Upper lobe of left lung (tissue), 6 donors: ENCODE data around the gene ME3. TPM values are rescaled to one million over a fixed set of nuclear protein-coding genes. Genes with fewer than 3 reads are reported as not detected.

ENCODE experiments used
- ATAC-seq, 2 donors: fragments of 200-7000 bp; cut with Tn5 transposase; one replicate each; pipeline ENCODE4 v1.9.1; 2022; ENCODE audit warnings: mild to moderate bottlenecking in 2 of 2, moderate library complexity in 2 of 2; ENCODE audit not compliant: low FRiP score in 2 of 2
- DNase-seq, 2 donors: peaks; one replicate each; pipeline ENCODE4 v3.0.0-alpha.2; 2019 to 2020
- H3K27ac ChIP-seq, 4 donors: fragments of 200-600 bp; sonication (generic); one replicate each; pipeline ENCODE4 v1.5.1; 2016 to 2019
- H3K27me3 ChIP-seq, 4 donors: fragments of 200-600 bp; sonication (generic); one replicate each; pipeline ENCODE4 v1.5.1; 2017 to 2019
- H3K36me3 ChIP-seq, 4 donors: fragments of 200-600 bp; sonication (generic); one replicate each; pipeline ENCODE4 v1.5.1; 2016 to 2019
- H3K4me1 ChIP-seq, 4 donors: fragments of 200-600 bp; sonication (generic); one replicate each; pipeline ENCODE4 v1.5.1; 2018 to 2019
- H3K4me3 ChIP-seq, 4 donors: fragments of 200-600 bp; sonication (generic); one replicate each; pipeline ENCODE4 v1.5.1; 2017 to 2019; ENCODE audit warnings: mild to moderate bottlenecking in 2 of 4, moderate library complexity in 1 of 4
- H3K9me3 ChIP-seq, 4 donors: fragments of 200-600 bp; sonication (generic); one replicate each; pipeline ENCODE4 v1.5.1; 2018 to 2019
- CTCF ChIP-seq, 6 experiments: fragments of 450-650 bp in 4 of 6; fragments of 200-600 bp in 2 of 6; sonication (generic) in 2 of 6; IDR thresholded peaks; one replicate each; pipeline ENCODE4 v1.5.1; 2016 to 2019; ENCODE audit warnings: antibody characterized with exemption in 6 of 6
- EP300 ChIP-seq, 4 donors: sonication (generic); formaldehyde crosslinking; IDR thresholded peaks; one replicate each; pipeline ENCODE4 v1.5.1; 2017; ENCODE audit warnings: antibody characterized with exemption in 4 of 4, control low read depth in 2 of 4
- POLR2A ChIP-seq, 4 donors: fragments of 450-650 bp; IDR thresholded peaks; one replicate each; pipeline ENCODE4 v1.5.1; 2016 to 2017; ENCODE audit warnings: antibody characterized with exemption in 4 of 4, mild to moderate bottlenecking in 2 of 4
- POLR2AphosphoS5 ChIP-seq, 2 donors: sonication (generic); formaldehyde crosslinking; IDR thresholded peaks; one replicate each; pipeline ENCODE4 v1.5.1; 2017; ENCODE audit warnings: antibody characterized with exemption in 2 of 2
- WGBS, 2 donors: methylation state at CpG; one replicate each; pipeline ENCODE4 v1.1.5; 2017 to 2018; 5-methylcytosine and 5-hydroxymethylcytosine counted together
- total RNA-seq, 6 donors: library from RNA; depleted of rRNA in 4 of 6; stranded (reverse); fragments of >200 nt in 4 of 6; gene quantifications; one replicate each; pipeline versions ENCODE4 v1.1.0 to v1.2.1, GENCODE V29; 2016 to 2021
- donor health status: DM: no; HTN: no; CAD: no; lungs with moderate emphysema.
- donor health status: DM: no; HTN: yes; CAD: no; lungs with severe emphysema.

Gene ME3
- total RNA-seq, 6 donors from 2014 or later = 19.5 to 56.6 (median 34.7) TPM

- H3K4me1 ChIP-seq = peaks cover 0 to 10% (median 1%) of the 10 kb centered on the region in 4 donors
- WGBS, 2 donors = 82 to 95% methylated on average over 2 of the region's 2 CpGs
- H3K4me3 ChIP-seq = no peak overlapping the region
- DNase-seq (no peak), ATAC-seq (no peak)
- TF ChIP-seq CTCF (IDR thresholded peaks at IDR 0.05) = no peak
- no peak for TF ChIP-seq EP300 (IDR thresholded peaks at IDR 0.05)
- no peak for TF ChIP-seq POLR2AphosphoS5 (IDR thresholded peaks at IDR 0.05)
- TF ChIP-seq POLR2A (IDR thresholded peaks at IDR 0.05) = no peak
- H3K9me3 ChIP-seq = no peaks in the 10 kb centered on the region
- no peaks in the 10 kb centered on the region for H3K27me3 ChIP-seq
- no peaks in the 10 kb centered on the region for H3K36me3 ChIP-seq
- H3K27ac ChIP-seq = no peak overlapping the region
Observed at GRCh38 chr11:86644291-86644690, 28.1 kb downstream of the ME3 start.

- Histone ChIP-seq H3K4me1 (peaks cover 0 to 10% (median 1%) of the 10 kb centered on the region in 4 donors), H3K4me3 (no peak overlapping the region), H3K9me3 (no peaks in the 10 kb centered on the region), H3K36me3 (no peaks in the 10 kb centered on the region), H3K27me3 (no peaks in the 10 kb centered on the region), H3K27ac (no peak overlapping the region)
- ATAC-seq = peak in 1 of 2 donors; percentile 56
- DNase-seq = no peak
- no peak for TF ChIP-seq POLR2AphosphoS5 (IDR thresholded peaks at IDR 0.05)
- TF ChIP-seq POLR2A (IDR thresholded peaks at IDR 0.05) = no peak
- TF ChIP-seq CTCF (IDR thresholded peaks at IDR 0.05) = no peak
- 87 to 89% methylated on average over 1 of the region's 1 CpG for WGBS, 2 donors
Observed at GRCh38 chr11:86641537-86642261, 30.7 kb downstream of the ME3 start.

- Histone ChIP-seq H3K4me1 (no peaks in the 10 kb centered on the region), H3K4me3 (no peak overlapping the region), H3K27me3 (no peaks in the 10 kb centered on the region), H3K9me3 (no peaks in the 10 kb centered on the region), H3K27ac (no peak overlapping the region), H3K36me3 (no peaks in the 10 kb centered on the region)
- 91 to 95% methylated on average over 1 of the region's 1 CpG for WGBS, 2 donors
- ATAC-seq = no peak
- DNase-seq = no peak
- TF ChIP-seq POLR2A (IDR thresholded peaks at IDR 0.05) (no peak), CTCF (IDR thresholded peaks at IDR 0.05) (no peak), POLR2AphosphoS5 (IDR thresholded peaks at IDR 0.05) (no peak), EP300 (IDR thresholded peaks at IDR 0.05) (no peak)
Observed at GRCh38 chr11:86639137-86639536, 33.3 kb downstream of the ME3 start.

GRCh38 chr11:86638673-86639072, 33.7 kb downstream of the ME3 start:
- Histone ChIP-seq H3K4me1 (no peaks in the 10 kb centered on the region), H3K27ac (no peak overlapping the region), H3K27me3 (no peaks in the 10 kb centered on the region), H3K36me3 (no peaks in the 10 kb centered on the region), H3K9me3 (no peaks in the 10 kb centered on the region), H3K4me3 (no peak overlapping the region)
- DNase-seq (no peak), ATAC-seq (no peak)
- TF ChIP-seq EP300 (IDR thresholded peaks at IDR 0.05) (no peak), POLR2AphosphoS5 (IDR thresholded peaks at IDR 0.05) (no peak), CTCF (IDR thresholded peaks at IDR 0.05) (no peak), POLR2A (IDR thresholded peaks at IDR 0.05) (no peak)
- WGBS, 2 donors = 93% methylated on average over 1 of the region's 1 CpG

- ATAC-seq (no peak), DNase-seq (no peak)
- Histone ChIP-seq H3K9me3 (no peaks in the 10 kb centered on the region), H3K27me3 (no peaks in the 10 kb centered on the region), H3K27ac (no peak overlapping the region), H3K4me1 (no peaks in the 10 kb centered on the region), H3K36me3 (no peaks in the 10 kb centered on the region), H3K4me3 (no peak overlapping the region)
- TF ChIP-seq POLR2A (IDR thresholded peaks at IDR 0.05) (no peak), EP300 (IDR thresholded peaks at IDR 0.05) (no peak), POLR2AphosphoS5 (IDR thresholded peaks at IDR 0.05) (no peak), CTCF (IDR thresholded peaks at IDR 0.05) (no peak)
Observed at GRCh38 chr11:86637988-86638387, 34.4 kb downstream of the ME3 start.
